ENCODE results near the gene SORBS2. TPM values are rescaled to one million over a fixed set of nuclear protein-coding genes. Genes with fewer than 3 reads are reported as not detected.

The SORBS2 gene
- total RNA-seq, 1 donor from 2014 or later: 20.0 TPM

DNA sequence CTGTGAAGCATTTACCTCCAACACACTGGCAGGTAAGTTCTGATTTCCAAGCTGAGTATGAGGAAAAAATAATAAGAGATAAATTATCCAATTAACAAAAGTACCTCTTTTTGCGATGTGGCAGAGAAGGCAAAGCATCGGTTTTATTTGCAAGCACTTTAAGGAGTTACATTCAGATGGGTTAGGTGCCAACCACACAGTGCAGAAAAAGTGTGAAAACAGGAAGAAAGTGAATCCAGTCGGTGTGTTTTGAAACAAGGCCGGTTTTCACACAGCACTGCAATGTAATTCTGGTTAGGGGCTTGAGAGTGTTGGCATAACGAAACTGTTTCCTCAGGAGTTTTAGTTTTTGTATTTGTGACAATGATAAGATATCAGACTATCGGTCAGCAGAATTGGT is 145.8 kb downstream of the SORBS2 start:
- DNase-seq (ENCODE audit: low spot score): no peak
- Mint-ChIP-seq H3K4me3 (ENCODE audit: unreplicated experiment) (no peak overlapping the region), H3K27me3 (ENCODE audit: unreplicated experiment) (peaks cover 3% of the 10 kb centered on the region), H3K4me1 (ENCODE audit: unreplicated experiment) (no peaks in the 10 kb centered on the region), H3K27ac (ENCODE audit: unreplicated experiment) (no peak overlapping the region), H3K9me3 (ENCODE audit: unreplicated experiment) (no peaks in the 10 kb centered on the region), H3K36me3 (ENCODE audit: low read depth, unreplicated experiment) (no peaks in the 10 kb centered on the region)
- TF ChIP-seq, protein P1, sequence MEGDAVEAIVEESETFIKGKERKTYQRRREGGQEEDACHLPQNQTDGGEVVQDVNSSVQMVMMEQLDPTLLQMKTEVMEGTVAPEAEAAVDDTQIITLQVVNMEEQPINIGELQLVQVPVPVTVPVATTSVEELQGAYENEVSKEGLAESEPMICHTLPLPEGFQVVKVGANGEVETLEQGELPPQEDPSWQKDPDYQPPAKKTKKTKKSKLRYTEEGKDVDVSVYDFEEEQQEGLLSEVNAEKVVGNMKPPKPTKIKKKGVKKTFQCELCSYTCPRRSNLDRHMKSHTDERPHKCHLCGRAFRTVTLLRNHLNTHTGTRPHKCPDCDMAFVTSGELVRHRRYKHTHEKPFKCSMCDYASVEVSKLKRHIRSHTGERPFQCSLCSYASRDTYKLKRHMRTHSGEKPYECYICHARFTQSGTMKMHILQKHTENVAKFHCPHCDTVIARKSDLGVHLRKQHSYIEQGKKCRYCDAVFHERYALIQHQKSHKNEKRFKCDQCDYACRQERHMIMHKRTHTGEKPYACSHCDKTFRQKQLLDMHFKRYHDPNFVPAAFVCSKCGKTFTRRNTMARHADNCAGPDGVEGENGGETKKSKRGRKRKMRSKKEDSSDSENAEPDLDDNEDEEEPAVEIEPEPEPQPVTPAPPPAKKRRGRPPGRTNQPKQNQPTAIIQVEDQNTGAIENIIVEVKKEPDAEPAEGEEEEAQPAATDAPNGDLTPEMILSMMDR (IDR thresholded peaks at IDR 0.05; ENCODE audit: unreplicated experiment): no peak

DNA sequence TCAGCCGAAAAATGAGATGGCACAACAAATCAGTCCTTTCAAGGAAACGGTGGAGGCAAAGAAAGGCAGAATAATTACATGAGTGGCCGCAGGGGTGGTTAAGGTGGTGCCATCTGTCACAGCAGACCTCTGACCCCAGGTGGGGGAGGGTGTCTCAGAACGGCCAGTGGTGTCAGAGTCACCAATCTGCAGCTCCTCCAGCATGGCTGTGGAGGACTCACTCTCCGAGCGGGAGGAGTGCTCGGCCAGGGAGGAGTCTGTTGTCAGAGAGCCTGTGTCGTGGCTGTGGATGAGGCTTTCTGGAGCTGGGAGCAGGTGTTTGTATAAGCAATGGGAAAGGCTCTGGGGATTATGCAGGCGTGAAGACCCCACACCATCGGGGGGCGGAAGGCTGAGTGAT is 146.3 kb downstream of the SORBS2 start:
- TF ChIP-seq, protein P1 (IDR thresholded peaks at IDR 0.05; ENCODE audit: unreplicated experiment): no peak
- no peak overlapping the region for H3K27ac Mint-ChIP-seq (ENCODE audit: unreplicated experiment)
- H3K36me3 Mint-ChIP-seq (ENCODE audit: low read depth, unreplicated experiment): no peaks in the 10 kb centered on the region
- no peaks in the 10 kb centered on the region for H3K4me1 Mint-ChIP-seq (ENCODE audit: unreplicated experiment)
- H3K9me3 Mint-ChIP-seq (ENCODE audit: unreplicated experiment): no peaks in the 10 kb centered on the region
- H3K4me3 Mint-ChIP-seq (ENCODE audit: unreplicated experiment): no peak overlapping the region
- peaks cover 3% of the 10 kb centered on the region for H3K27me3 Mint-ChIP-seq (ENCODE audit: unreplicated experiment)
- DNase-seq (ENCODE audit: low spot score): no peak

DNA sequence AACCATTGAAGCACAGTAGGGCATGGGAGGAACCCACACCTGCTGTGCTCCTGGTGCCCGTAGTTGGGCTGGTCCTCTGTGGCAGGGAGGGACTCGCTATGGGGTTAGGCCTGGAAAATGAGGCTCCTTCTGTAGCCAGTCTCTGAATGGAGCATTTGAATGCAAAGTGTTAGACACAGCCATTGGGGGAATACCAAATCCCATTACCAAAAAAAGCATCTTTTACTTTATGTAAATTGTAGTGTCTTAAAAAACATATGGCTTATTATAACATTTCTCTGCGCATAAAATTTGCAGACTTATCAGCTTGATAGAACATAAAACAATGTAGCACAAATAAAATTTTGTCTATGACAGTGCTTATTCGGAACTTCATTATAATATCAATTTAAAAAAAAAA is 147.5 kb downstream of the SORBS2 start:
- Mint-ChIP-seq H3K9me3 (ENCODE audit: unreplicated experiment) (no peaks in the 10 kb centered on the region), H3K4me1 (ENCODE audit: unreplicated experiment) (no peaks in the 10 kb centered on the region), H3K27me3 (ENCODE audit: unreplicated experiment) (peaks cover 3% of the 10 kb centered on the region), H3K27ac (ENCODE audit: unreplicated experiment) (no peak overlapping the region), H3K36me3 (ENCODE audit: low read depth, unreplicated experiment) (no peaks in the 10 kb centered on the region), H3K4me3 (ENCODE audit: unreplicated experiment) (no peak overlapping the region)
- TF ChIP-seq, protein P1 (IDR thresholded peaks at IDR 0.05; ENCODE audit: unreplicated experiment): no peak
- no peak for DNase-seq (ENCODE audit: low spot score)

DNA sequence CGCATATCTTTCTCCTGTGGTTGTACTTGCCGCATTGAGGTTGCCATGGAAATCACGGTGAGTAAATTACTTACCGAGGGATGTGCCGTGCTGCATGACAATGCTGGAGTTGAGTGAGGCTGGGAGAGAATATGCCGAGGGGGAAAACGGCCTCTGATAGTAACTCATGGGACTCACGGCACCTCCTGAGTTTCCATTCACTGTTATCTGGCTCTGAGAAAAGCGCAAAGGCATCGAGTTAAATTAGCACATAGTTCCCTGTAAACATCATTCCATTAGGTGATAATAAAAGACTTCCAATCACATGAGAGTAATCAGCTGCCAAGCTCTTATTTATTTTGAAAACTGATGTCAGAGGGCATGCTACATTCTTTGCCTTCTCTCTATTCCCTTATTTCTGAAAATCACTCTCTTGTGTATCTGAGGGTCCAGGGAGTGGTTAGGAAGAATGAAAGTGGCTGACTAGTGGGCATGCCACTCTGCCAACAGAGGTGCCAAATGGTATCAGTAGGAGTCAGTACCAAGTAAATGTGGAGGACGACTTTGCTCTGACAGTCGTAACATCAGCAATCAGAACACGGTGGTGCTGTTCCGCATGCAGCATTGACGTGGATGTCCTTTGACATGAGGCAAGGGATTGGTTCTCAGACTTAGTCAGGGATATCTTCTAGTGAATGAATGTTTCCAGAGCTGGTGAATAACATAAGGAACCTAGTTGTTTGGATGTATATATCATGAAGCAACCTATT is 149.8 kb downstream of the SORBS2 start:
- no peak for DNase-seq (ENCODE audit: low spot score)
- no peak overlapping the region for H3K4me3 Mint-ChIP-seq (ENCODE audit: unreplicated experiment)
- peaks cover 3% of the 10 kb centered on the region for H3K27me3 Mint-ChIP-seq (ENCODE audit: unreplicated experiment)
- H3K4me1 Mint-ChIP-seq (ENCODE audit: unreplicated experiment): peaks cover 6% of the 10 kb centered on the region
- no peaks in the 10 kb centered on the region for H3K36me3 Mint-ChIP-seq (ENCODE audit: low read depth, unreplicated experiment)
- H3K27ac Mint-ChIP-seq (ENCODE audit: unreplicated experiment): no peak overlapping the region
- no peaks in the 10 kb centered on the region for H3K9me3 Mint-ChIP-seq (ENCODE audit: unreplicated experiment)
- TF ChIP-seq, protein P1 (IDR thresholded peaks at IDR 0.05; ENCODE audit: unreplicated experiment): no peak

DNA sequence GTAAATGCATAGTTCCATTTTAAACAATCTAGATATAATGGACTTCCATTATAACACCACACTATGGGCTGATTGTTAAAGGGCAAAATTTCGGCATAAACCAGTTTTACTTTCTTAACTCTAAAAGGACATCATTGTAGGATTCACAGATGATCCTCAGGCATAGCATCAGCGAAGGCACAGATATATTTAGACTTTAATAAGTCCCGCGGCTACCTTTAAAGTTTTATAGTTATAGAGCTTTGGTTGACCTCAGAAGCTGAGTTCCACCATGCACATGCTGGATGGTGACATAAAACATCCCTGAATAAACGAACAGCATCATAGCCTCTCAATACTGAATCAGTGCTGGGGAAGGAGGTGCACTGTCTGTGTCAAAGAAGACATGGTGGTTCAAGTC is 151.7 kb downstream of the SORBS2 start:
- Mint-ChIP-seq H3K9me3 (ENCODE audit: unreplicated experiment) (no peaks in the 10 kb centered on the region), H3K27me3 (ENCODE audit: unreplicated experiment) (peaks cover 3% of the 10 kb centered on the region), H3K27ac (ENCODE audit: unreplicated experiment) (no peak overlapping the region), H3K36me3 (ENCODE audit: low read depth, unreplicated experiment) (no peaks in the 10 kb centered on the region), H3K4me3 (ENCODE audit: unreplicated experiment) (no peak overlapping the region), H3K4me1 (ENCODE audit: unreplicated experiment) (peaks cover 11% of the 10 kb centered on the region)
- DNase-seq (ENCODE audit: low spot score): no peak
- TF ChIP-seq, protein P1 (IDR thresholded peaks at IDR 0.05; ENCODE audit: unreplicated experiment): no peak

Data from endothelial cell (in vitro differentiated cells).